SK-N-SH (cell line): ENCODE results near the gene CDK14. TPM values are rescaled to one million over a fixed set of nuclear protein-coding genes. Genes with fewer than 3 reads are reported as not detected.

Source experiments
- CTCF ChIA-PET: fragments of 300-600, 350-600 bp; formaldehyde crosslinking; extraction: SDS; loops from one replicate; lab custom pipeline; 2021; lab: Yijun Ruan, JAX
- POLR2A ChIA-PET: fragments of 350-600 bp; sonication (Branson Sonifier 250); formaldehyde crosslinking; extraction: SDS; loops from one replicate; lab custom pipeline; 2020; ENCODE audit warnings: antibody characterized with exemption, inconsistent platforms; lab: Yijun Ruan, JAX
- DNase-seq: peaks from one replicate; pipeline ENCODE4 v3.0.0; 2012
- H2AFZ ChIP-seq: fragments of 200-600 bp; sonication (generic); 2 replicates; pipeline ENCODE4 v1.8.1; 2016; ENCODE audit warnings: antibody characterized with exemption, mild to moderate bottlenecking, low read depth
- H3F3A ChIP-seq: fragments of 200-600 bp; sonication (generic); replicated peaks from 2 replicates; pipeline ENCODE3; 2016; ENCODE audit warnings: antibody characterized with exemption, mild to moderate bottlenecking; ENCODE audit not compliant: insufficient read depth
- H3K27ac ChIP-seq, 2 experiments: fragments of 200-500 bp in 1 of 2; fragments of 200-600 bp in 1 of 2; sonication (Bioruptor generic) in 1 of 2; sonication (generic), shearing (Covaris generic) in 1 of 2; 2 replicates each; pipeline versions ENCODE4 v1.5.1 to v1.6.1; 2014 to 2016; ENCODE audit warnings: low read depth in 2 of 2, inconsistent platforms in 1 of 2, low read length in 1 of 2, mild to moderate bottlenecking in 1 of 2, mixed read lengths in 1 of 2
- H3K27me3 ChIP-seq: fragments of 200-600 bp; sonication (generic), shearing (Covaris generic); 2 replicates; pipeline ENCODE4 v1.6.1; 2016; ENCODE audit warnings: mixed run types; ENCODE audit not compliant: insufficient read depth
- H3K36me3 ChIP-seq, 2 experiments: fragments of 200-500 bp in 1 of 2; fragments of 200-600 bp in 1 of 2; sonication (Bioruptor generic) in 1 of 2; sonication (generic) in 1 of 2; replicated peaks in 1 of 2; 2 replicates each; pipeline versions ENCODE3 to v1.5.1; 2014 to 2016; ENCODE audit warnings: low read length in 1 of 2, mild to moderate bottlenecking in 1 of 2; ENCODE audit not compliant: insufficient read depth in 2 of 2, control insufficient read depth in 1 of 2
- H3K4me1 ChIP-seq, 2 experiments: fragments of 200-500 bp in 1 of 2; fragments of 200-600 bp in 1 of 2; sonication (Bioruptor generic) in 1 of 2; sonication (generic), shearing (Covaris generic) in 1 of 2; 2 replicates each; pipeline versions ENCODE4 v1.5.1 to v1.6.1; 2014 to 2016; ENCODE audit warnings: low read depth in 1 of 2, low read length in 1 of 2, mixed run types in 1 of 2; ENCODE audit not compliant: insufficient read depth in 2 of 2, control insufficient read depth in 1 of 2
- H3K4me2 ChIP-seq: fragments of 200-600 bp; sonication (generic), shearing (Covaris generic); 2 replicates; pipeline ENCODE4 v1.6.1; 2017; ENCODE audit warnings: mixed run types
- H3K4me3 ChIP-seq, 2 experiments: fragments of 200-500 bp in 1 of 2; fragments of 200-600 bp in 1 of 2; sonication (Bioruptor generic) in 1 of 2; sonication (generic), shearing (Covaris generic) in 1 of 2; 2 replicates each; pipeline versions ENCODE4 v1.5.1 to v1.8.1; 2014 to 2016; ENCODE audit warnings: low read depth in 2 of 2, inconsistent platforms in 1 of 2, low read length in 1 of 2, mild to moderate bottlenecking in 1 of 2, mixed read lengths in 1 of 2, moderate library complexity in 1 of 2
- H3K79me2 ChIP-seq: fragments of 200-600 bp; sonication (generic); 2 replicates; pipeline ENCODE4 v1.8.1; 2017; ENCODE audit warnings: mild to moderate bottlenecking; ENCODE audit not compliant: insufficient read depth
- H3K9ac ChIP-seq: fragments of 200-600 bp; sonication (generic); 2 replicates; pipeline ENCODE4 v1.6.1; 2017; ENCODE audit warnings: mixed run types
- H3K9me2 ChIP-seq: fragments of 200-600 bp; sonication (generic); 2 replicates; pipeline ENCODE4 v1.6.1; 2017; ENCODE audit warnings: mixed run types
- H3K9me3 ChIP-seq: fragments of 200-600 bp; sonication (generic); 2 replicates; pipeline ENCODE4 v1.6.1; 2017; ENCODE audit warnings: mixed run types, mild to moderate bottlenecking, moderate library complexity
- H4K20me1 ChIP-seq: fragments of 200-600 bp; sonication (generic); 2 replicates; pipeline ENCODE4 v1.6.1; 2017; ENCODE audit warnings: mild to moderate bottlenecking, mixed run types; ENCODE audit not compliant: insufficient read depth
- CHD2 ChIP-seq: fragments of 150-350 bp; IDR thresholded peaks from 2 replicates; pipeline ENCODE4 v1.6.1; 2018; ENCODE audit warnings: low read length; ENCODE audit not compliant: partially characterized antibody
- EZH2phosphoT487 ChIP-seq: fragments of 200-600 bp; sonication (generic); IDR thresholded peaks from 2 replicates; pipeline ENCODE4 v1.6.1; 2017; ENCODE audit warnings: low read depth, mixed run types, mild to moderate bottlenecking, antibody characterized with exemption, moderate library complexity, borderline replicate concordance
- FOSL2 ChIP-seq: IDR thresholded peaks from 2 replicates; pipeline ENCODE4 v1.4.0; 2012; ENCODE audit warnings: low read depth, mild to moderate bottlenecking, moderate library complexity, borderline replicate concordance
- FOXJ3 ChIP-seq: sonication (generic); formaldehyde crosslinking; IDR thresholded peaks from 2 replicates; pipeline ENCODE4 v1.5.1; 2020; ENCODE audit warnings: mild to moderate bottlenecking, missing genetic modification reagents
- GABPA ChIP-seq: IDR thresholded peaks from 2 replicates; pipeline ENCODE4 v1.4.0; 2012; ENCODE audit warnings: low read depth, mild to moderate bottlenecking
- GATA2 ChIP-seq: sonication (generic); formaldehyde crosslinking; IDR thresholded peaks from 2 replicates; pipeline ENCODE4 v1.5.0; 2020; ENCODE audit warnings: mild to moderate bottlenecking, missing genetic modification reagents
- NFIC ChIP-seq: IDR thresholded peaks from 2 replicates; pipeline ENCODE4 v1.4.0; 2012; ENCODE audit warnings: borderline replicate concordance
- NRF1 ChIP-seq: IDR thresholded peaks from 2 replicates; pipeline ENCODE4 v1.6.1; 2012; ENCODE audit warnings: low read depth, mild to moderate bottlenecking, low read length
- RCOR1 ChIP-seq: fragments of 150-350 bp; IDR thresholded peaks from 2 replicates; pipeline ENCODE4 v1.6.1; 2017; ENCODE audit warnings: antibody characterized with exemption, low read length
- RFX5 ChIP-seq: IDR thresholded peaks from 2 replicates; pipeline ENCODE4 v1.6.1; 2012; ENCODE audit warnings: mild to moderate bottlenecking, improper control_type of control experiment, low read length
- TEAD4 ChIP-seq: IDR thresholded peaks from 2 replicates; pipeline ENCODE4 v1.4.0; 2012; ENCODE audit warnings: mild to moderate bottlenecking, borderline replicate concordance; ENCODE audit not compliant: insufficient read depth
- WGBS: methylation state at CpG from one replicate; pipeline ENCODE4 v1.1.6; 2017; ENCODE audit warnings: low lambda C conversion rate; 5-methylcytosine and 5-hydroxymethylcytosine counted together
- polyA plus RNA-seq, 3 experiments: library from polyadenylated mRNA; depleted of rRNA; stranded (reverse); fragments of >200 nt; gene quantifications; 2 replicates each; pipeline ENCODE4 v1.2.3, GENCODE V29; 2012
- TF ChIP-seq, protein P1 (sequence below): fragments of 150-350 bp; IDR thresholded peaks from 2 replicates; pipeline ENCODE4 v1.6.1; 2016; ENCODE audit warnings: mild to moderate bottlenecking, low read depth, low read length
- TF ChIP-seq, protein P2 (sequence below): IDR thresholded peaks from 2 replicates; pipeline ENCODE4 v1.4.0; 2012; ENCODE audit warnings: low read depth, borderline replicate concordance
- TF ChIP-seq, protein P3 (sequence below): IDR thresholded peaks from 2 replicates; pipeline ENCODE4; 2012
- TF ChIP-seq, protein P4 (sequence below): fragments of 150-350 bp; IDR thresholded peaks from 2 replicates; pipeline ENCODE4 v1.6.1; 2017; ENCODE audit warnings: antibody characterized with exemption, low read length, low read depth, borderline replicate concordance
- TF ChIP-seq, protein P5 (sequence below): fragments of 200-600 bp; sonication (generic); IDR thresholded peaks from 2 replicates; pipeline ENCODE4 v1.6.1; 2017; ENCODE audit warnings: antibody characterized with exemption, mild to moderate bottlenecking, moderate library complexity
- TF ChIP-seq, protein P6 (sequence below): IDR thresholded peaks from 2 replicates; pipeline ENCODE4 v1.4.0; 2012; ENCODE audit warnings: low read depth

Gene CDK14
- polyA plus RNA-seq, 1 of the 3 experiments (the other 2 are of a cell fraction) = 13.9 TPM

DNA sequence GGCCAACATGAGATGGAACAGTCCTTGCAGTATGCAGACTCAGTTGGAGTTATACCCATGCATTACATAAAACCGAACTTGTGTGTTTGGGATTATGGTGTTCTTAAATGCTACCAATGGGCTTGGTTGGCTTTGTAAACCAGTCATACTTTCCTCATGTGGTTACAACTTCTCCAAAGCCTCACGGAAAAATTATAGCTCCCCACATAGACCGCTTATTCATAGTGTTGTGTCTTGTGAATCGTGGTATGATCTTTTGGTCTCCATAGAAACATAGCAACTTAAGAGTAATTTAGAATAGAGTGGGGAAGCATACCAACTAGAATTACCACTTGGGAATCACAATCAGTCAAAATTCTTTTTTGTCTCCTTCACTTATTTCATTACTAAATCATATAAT lies 555.8 kb downstream of the CDK14 start:
- 87% methylated on average over 4 of the region's 4 CpGs for WGBS
- no peak for DNase-seq
- ChIA-PET POLR2A (no interaction called here), CTCF (interaction anchor here (1.0 to 2.1 kb wide), 5 partner anchors 12 to 113 kb away, joined by 3 to 5 read pairs (median 3); no protein-coding TSS in a partner anchor)
- no peaks in the 10 kb centered on the region for H3K27me3 ChIP-seq
- no peak overlapping the region for H3K9ac ChIP-seq
- TF ChIP-seq NFIC (no peak), NRF1 (no peak), RFX5 (no peak), GABPA (no peak), TEAD4 (no peak), RCOR1 (no peak), FOSL2 (no peak)
- TF ChIP-seq, protein P1, sequence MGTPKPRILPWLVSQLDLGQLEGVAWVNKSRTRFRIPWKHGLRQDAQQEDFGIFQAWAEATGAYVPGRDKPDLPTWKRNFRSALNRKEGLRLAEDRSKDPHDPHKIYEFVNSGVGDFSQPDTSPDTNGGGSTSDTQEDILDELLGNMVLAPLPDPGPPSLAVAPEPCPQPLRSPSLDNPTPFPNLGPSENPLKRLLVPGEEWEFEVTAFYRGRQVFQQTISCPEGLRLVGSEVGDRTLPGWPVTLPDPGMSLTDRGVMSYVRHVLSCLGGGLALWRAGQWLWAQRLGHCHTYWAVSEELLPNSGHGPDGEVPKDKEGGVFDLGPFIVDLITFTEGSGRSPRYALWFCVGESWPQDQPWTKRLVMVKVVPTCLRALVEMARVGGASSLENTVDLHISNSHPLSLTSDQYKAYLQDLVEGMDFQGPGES = no peak
- TF ChIP-seq, protein P2, sequence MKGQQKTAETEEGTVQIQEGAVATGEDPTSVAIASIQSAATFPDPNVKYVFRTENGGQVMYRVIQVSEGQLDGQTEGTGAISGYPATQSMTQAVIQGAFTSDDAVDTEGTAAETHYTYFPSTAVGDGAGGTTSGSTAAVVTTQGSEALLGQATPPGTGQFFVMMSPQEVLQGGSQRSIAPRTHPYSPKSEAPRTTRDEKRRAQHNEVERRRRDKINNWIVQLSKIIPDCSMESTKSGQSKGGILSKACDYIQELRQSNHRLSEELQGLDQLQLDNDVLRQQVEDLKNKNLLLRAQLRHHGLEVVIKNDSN = no peak
- no peaks in the 10 kb centered on the region for H4K20me1 ChIP-seq
- H3K27ac ChIP-seq = no peak overlapping the region
- no peaks in the 10 kb centered on the region for H3K9me3 ChIP-seq
- H3K79me2 ChIP-seq = no peaks in the 10 kb centered on the region
- H2AFZ ChIP-seq = no peak overlapping the region
- no peak overlapping the region for H3K4me3 ChIP-seq
- peaks cover 0 to 30% of the 10 kb centered on the region in 2 experiments; a peak in 3 of 4 replicates for H3K4me1 ChIP-seq
- peaks cover 3% of the 10 kb centered on the region for H3F3A ChIP-seq
- no peaks in the 10 kb centered on the region for H3K9me2 ChIP-seq
- H3K4me2 ChIP-seq = no peak overlapping the region
- no peaks in the 10 kb centered on the region for H3K36me3 ChIP-seq

DNA sequence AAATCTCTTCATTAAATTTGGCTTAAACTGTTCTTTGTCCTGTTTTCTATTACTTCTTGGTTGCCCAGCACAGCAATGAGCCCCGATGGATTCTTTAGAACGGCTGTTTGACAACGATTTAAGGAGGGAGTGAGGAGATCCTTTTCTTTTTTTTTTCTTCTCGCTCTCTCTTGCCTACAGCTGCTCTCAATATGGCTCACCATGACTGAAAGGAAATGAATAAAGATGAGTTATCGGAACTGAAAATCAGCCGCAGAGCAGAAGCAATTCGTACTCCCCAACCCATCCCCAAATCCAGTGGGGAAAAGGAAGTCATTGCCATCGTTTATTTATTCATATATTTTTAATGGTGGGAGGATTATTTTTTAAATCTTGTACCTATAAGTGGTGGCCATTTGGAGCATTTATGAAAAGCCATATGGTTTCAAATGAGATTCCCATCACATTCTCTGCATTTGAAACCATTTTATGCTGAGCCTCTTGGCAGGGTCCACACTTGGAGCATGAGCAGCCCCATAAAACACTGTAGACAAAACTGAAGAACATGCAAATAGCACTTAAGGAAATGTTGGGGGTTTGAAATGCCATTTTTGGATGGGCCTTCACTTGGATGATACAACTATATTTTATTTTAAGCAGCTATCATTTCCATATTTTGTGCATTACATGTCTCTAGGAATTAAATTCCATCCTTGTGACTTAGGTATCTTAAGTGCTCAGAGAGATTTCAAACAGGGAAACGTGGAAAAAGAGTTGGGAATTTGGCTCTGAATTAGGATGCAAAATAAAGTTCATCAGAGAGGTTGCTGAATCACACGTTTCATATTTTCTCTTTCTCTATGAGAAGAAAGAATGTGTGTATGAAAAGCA lies 560.4 kb downstream of the CDK14 start:
- H3K4me3 ChIP-seq = no peak overlapping the region
- TF ChIP-seq CHD2 (no peak), FOSL2 (no peak), NRF1 (no peak), FOXJ3 (CRISPR knock-in tag) (no peak), RFX5 (no peak), EZH2phosphoT487 (no peak), GATA2 (CRISPR knock-in tag) (no peak), NFIC (no peak)
- TF ChIP-seq, protein P2 = no peak
- TF ChIP-seq, protein P3, sequence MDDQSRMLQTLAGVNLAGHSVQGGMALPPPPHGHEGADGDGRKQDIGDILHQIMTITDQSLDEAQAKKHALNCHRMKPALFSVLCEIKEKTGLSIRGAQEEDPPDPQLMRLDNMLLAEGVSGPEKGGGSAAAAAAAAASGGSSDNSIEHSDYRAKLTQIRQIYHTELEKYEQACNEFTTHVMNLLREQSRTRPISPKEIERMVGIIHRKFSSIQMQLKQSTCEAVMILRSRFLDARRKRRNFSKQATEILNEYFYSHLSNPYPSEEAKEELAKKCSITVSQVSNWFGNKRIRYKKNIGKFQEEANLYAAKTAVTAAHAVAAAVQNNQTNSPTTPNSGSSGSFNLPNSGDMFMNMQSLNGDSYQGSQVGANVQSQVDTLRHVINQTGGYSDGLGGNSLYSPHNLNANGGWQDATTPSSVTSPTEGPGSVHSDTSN = no peak
- TF ChIP-seq, protein P4, sequence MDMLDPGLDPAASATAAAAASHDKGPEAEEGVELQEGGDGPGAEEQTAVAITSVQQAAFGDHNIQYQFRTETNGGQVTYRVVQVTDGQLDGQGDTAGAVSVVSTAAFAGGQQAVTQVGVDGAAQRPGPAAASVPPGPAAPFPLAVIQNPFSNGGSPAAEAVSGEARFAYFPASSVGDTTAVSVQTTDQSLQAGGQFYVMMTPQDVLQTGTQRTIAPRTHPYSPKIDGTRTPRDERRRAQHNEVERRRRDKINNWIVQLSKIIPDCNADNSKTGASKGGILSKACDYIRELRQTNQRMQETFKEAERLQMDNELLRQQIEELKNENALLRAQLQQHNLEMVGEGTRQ = no peak
- TF ChIP-seq, protein P5, sequence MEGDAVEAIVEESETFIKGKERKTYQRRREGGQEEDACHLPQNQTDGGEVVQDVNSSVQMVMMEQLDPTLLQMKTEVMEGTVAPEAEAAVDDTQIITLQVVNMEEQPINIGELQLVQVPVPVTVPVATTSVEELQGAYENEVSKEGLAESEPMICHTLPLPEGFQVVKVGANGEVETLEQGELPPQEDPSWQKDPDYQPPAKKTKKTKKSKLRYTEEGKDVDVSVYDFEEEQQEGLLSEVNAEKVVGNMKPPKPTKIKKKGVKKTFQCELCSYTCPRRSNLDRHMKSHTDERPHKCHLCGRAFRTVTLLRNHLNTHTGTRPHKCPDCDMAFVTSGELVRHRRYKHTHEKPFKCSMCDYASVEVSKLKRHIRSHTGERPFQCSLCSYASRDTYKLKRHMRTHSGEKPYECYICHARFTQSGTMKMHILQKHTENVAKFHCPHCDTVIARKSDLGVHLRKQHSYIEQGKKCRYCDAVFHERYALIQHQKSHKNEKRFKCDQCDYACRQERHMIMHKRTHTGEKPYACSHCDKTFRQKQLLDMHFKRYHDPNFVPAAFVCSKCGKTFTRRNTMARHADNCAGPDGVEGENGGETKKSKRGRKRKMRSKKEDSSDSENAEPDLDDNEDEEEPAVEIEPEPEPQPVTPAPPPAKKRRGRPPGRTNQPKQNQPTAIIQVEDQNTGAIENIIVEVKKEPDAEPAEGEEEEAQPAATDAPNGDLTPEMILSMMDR = no peak
- TF ChIP-seq, protein P6, sequence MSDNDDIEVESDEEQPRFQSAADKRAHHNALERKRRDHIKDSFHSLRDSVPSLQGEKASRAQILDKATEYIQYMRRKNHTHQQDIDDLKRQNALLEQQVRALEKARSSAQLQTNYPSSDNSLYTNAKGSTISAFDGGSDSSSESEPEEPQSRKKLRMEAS = no peak
- no peaks in the 10 kb centered on the region for H4K20me1 ChIP-seq
- peaks cover 0 to 3% of the 10 kb centered on the region in 2 experiments for H3K36me3 ChIP-seq
- no peak overlapping the region for H3K27ac ChIP-seq
- no peaks in the 10 kb centered on the region for H3K9me2 ChIP-seq
- POLR2A ChIA-PET = no interaction called here
- no peaks in the 10 kb centered on the region for H3K9me3 ChIP-seq
- H3K79me2 ChIP-seq = no peaks in the 10 kb centered on the region
- CTCF ChIA-PET = interaction anchor here (1.1 to 1.4 kb wide), 3 partner anchors 9 to 121 kb away, joined by 3 read pairs; no protein-coding TSS in a partner anchor
- H3K4me2 ChIP-seq = no peak overlapping the region
- H2AFZ ChIP-seq = no peak overlapping the region
- H3K27me3 ChIP-seq = no peaks in the 10 kb centered on the region
- no peaks in the 10 kb centered on the region; a peak in 3 of 4 replicates for H3K4me1 ChIP-seq
- no peak for DNase-seq
- peaks cover 3% of the 10 kb centered on the region for H3F3A ChIP-seq
- H3K9ac ChIP-seq = no peak overlapping the region
- 81% methylated on average over 10 of the region's 10 CpGs for WGBS
